ENCODE data around the gene KIAA1328. TPM values are rescaled to one million over a fixed set of nuclear protein-coding genes. Genes with fewer than 3 reads are reported as not detected.

Gene KIAA1328
- total and polyA plus RNA-seq, 4 experiments from 2014 or later, result 6.9 to 15.7 (median 12.8) TPM

GRCh38 chr18:36848609-36849008 is 19.7 kb downstream of the KIAA1328 start:
- Histone ChIP-seq H3K27me3 (ENCODE audit: insufficient read depth, low read length) (no peaks in the 10 kb centered on the region), H3K36me3 (ENCODE audit: insufficient read depth, low read length) (no peaks in the 10 kb centered on the region), H3K9me3 (ENCODE audit: control insufficient read depth in 1 of 2, low read length in 2 of 2) (no peaks in the 10 kb centered on the region), H3K4me1 (ENCODE audit: insufficient read depth, low read length) (no peaks in the 10 kb centered on the region), H3K4me3 (ENCODE audit: low read length in 2 of 2) (no peak overlapping the region), H3K27ac (ENCODE audit: low read depth, low read length) (no peak overlapping the region)
- H3K27me3 Mint-ChIP-seq, result no peaks in the 10 kb centered on the region
- peaks cover 39 to 48% of the 10 kb centered on the region in 2 donors for H3K36me3 Mint-ChIP-seq
- no peak overlapping the region for H3K27ac Mint-ChIP-seq
- CTCF ChIA-PET (ENCODE audit: partially characterized antibody), result no interaction called here
- intact Hi-C loops (cut with micrococcal nuclease), result no loop called here
- no peak for DNase-seq
- peaks cover 3 to 19% (median 10%) of the 10 kb centered on the region in 8 donors for H3K9me3 Mint-ChIP-seq
- POLR2A ChIA-PET (ENCODE audit: partially characterized antibody), result no interaction called here
- no peak overlapping the region for H3K4me3 Mint-ChIP-seq
- H3K4me1 Mint-ChIP-seq, result peaks cover 0 to 8% (median 0%) of the 10 kb centered on the region in 4 donors

DNA sequence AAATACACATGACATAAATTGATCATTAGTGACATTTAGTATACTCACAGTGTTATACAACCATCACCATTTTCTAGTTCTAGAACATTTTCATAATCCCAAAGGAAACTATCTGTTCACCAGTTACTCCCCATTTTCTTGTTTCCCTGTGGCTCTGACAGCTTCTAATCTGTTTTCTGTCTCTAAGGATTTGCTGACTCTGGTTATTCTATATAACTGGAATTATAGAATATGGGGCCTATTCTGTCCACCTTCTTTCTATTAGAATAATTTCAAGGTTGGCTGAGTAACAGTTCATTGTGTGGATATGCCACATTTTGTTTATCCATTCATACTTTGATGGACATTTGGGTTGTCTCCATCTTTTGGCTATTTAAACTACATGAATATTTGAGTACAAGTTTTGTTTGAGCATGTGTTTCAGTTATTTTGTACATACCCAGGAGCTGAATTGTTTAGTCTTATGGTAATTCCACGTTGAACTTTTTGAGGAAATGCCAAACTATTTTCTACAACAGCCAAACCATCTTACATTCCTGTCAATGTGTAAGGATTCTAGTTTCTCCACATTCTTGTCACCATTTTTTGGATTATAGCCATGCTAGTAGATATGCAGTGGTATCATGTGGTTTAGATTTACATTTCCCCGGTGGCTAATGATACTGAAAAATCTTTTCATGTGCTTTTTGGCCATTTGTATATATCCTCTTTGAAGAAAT is 20.5 kb downstream of the KIAA1328 start:
- H3K9me3 ChIP-seq (ENCODE audit: control insufficient read depth in 1 of 2, low read length in 2 of 2), result no peaks in the 10 kb centered on the region
- intact Hi-C loops (cut with micrococcal nuclease), result no loop called here
- no peak for DNase-seq
- POLR2A ChIA-PET (ENCODE audit: partially characterized antibody), result no interaction called here
- H3K36me3 ChIP-seq (ENCODE audit: insufficient read depth, low read length), result no peaks in the 10 kb centered on the region
- Mint-ChIP-seq H3K27ac (no peak overlapping the region), H3K36me3 (peaks cover 46 to 48% of the 10 kb centered on the region in 2 donors), H3K4me3 (no peak overlapping the region), H3K4me1 (peaks cover 0 to 8% (median 0%) of the 10 kb centered on the region in 4 donors), H3K27me3 (no peaks in the 10 kb centered on the region), H3K9me3 (peaks cover 3 to 19% (median 10%) of the 10 kb centered on the region in 8 donors)
- no peaks in the 10 kb centered on the region for H3K4me1 ChIP-seq (ENCODE audit: insufficient read depth, low read length)
- CTCF ChIA-PET (ENCODE audit: partially characterized antibody), result no interaction called here
- H3K27me3 ChIP-seq (ENCODE audit: insufficient read depth, low read length), result no peaks in the 10 kb centered on the region
- no peak overlapping the region for H3K27ac ChIP-seq (ENCODE audit: low read depth, low read length)
- H3K4me3 ChIP-seq (ENCODE audit: low read length in 2 of 2), result no peak overlapping the region

DNA sequence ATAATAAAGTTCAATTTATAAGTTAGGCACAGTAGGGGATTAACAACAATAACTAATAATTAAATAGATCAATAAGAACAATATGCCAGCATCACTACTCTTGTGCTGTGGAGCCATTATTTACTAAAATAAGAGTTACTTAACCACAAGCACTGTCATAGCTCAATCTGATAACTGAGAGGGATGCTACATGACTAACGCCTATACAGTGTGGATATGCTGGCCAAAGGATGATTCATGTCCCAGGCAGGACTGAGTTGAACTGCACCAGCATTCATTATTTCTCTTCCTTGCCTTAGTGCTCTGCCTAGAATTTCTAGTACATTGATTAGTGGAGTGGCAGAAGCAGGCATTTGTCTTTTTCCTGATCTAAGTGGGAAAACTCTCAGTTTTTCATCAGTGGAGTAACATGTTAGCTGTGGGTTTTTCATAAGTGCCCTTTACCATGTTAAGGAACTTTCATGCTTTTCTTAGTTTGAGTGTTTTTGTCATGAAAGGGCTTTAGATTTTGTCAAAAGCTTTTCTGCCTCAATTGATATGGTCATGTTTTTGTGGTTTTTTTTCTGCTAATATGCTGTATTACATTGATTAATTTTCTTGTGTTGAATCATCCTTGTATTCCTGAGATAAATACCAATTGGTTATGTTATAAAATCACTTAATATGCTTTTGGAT is 21.7 kb downstream of the KIAA1328 start:
- no peaks in the 10 kb centered on the region for H3K36me3 ChIP-seq (ENCODE audit: insufficient read depth, low read length)
- peaks cover 49 to 56% of the 10 kb centered on the region in 2 donors for H3K36me3 Mint-ChIP-seq
- no peaks in the 10 kb centered on the region for H3K27me3 ChIP-seq (ENCODE audit: insufficient read depth, low read length)
- no peaks in the 10 kb centered on the region for H3K27me3 Mint-ChIP-seq
- H3K9me3 ChIP-seq (ENCODE audit: control insufficient read depth in 1 of 2, low read length in 2 of 2), result no peaks in the 10 kb centered on the region
- H3K27ac Mint-ChIP-seq, result no peak overlapping the region
- H3K4me1 Mint-ChIP-seq, result peaks cover 0 to 8% (median 0%) of the 10 kb centered on the region in 4 donors
- peaks cover 5 to 19% (median 10%) of the 10 kb centered on the region in 8 donors for H3K9me3 Mint-ChIP-seq
- no peak overlapping the region for H3K27ac ChIP-seq (ENCODE audit: low read depth, low read length)
- DNase-seq, result no peak
- H3K4me3 Mint-ChIP-seq, result no peak overlapping the region
- POLR2A ChIA-PET (ENCODE audit: partially characterized antibody), result no interaction called here
- intact Hi-C loops (cut with micrococcal nuclease), result no loop called here
- CTCF ChIA-PET (ENCODE audit: partially characterized antibody), result no interaction called here
- no peak overlapping the region for H3K4me3 ChIP-seq (ENCODE audit: low read length in 2 of 2)
- H3K4me1 ChIP-seq (ENCODE audit: insufficient read depth, low read length), result no peaks in the 10 kb centered on the region

DNA sequence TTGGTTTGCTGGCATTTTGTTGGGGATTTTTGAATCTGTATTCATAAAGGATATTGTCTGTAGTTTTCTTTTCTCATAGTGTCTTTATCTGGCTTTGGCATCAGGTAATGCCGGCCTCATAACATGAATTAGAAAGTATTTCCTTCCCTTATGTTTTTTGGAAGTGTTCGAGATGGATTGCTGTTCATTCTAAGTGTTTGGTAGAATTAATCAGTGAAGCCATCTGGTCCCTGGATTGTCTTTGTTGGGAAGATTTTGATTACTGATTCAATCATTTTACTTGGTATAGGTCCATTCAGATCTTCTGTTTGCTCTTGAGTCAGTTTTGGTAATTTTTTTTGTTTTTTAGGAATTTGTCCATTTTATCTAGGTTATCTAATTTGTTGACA is 22.3 kb downstream of the KIAA1328 start:
- Histone ChIP-seq H3K4me3 (ENCODE audit: low read length in 2 of 2) (no peak overlapping the region), H3K36me3 (ENCODE audit: insufficient read depth, low read length) (no peaks in the 10 kb centered on the region), H3K27ac (ENCODE audit: low read depth, low read length) (no peak overlapping the region), H3K9me3 (ENCODE audit: control insufficient read depth in 1 of 2, low read length in 2 of 2) (no peaks in the 10 kb centered on the region), H3K4me1 (ENCODE audit: insufficient read depth, low read length) (no peaks in the 10 kb centered on the region), H3K27me3 (ENCODE audit: insufficient read depth, low read length) (no peaks in the 10 kb centered on the region)
- ChIA-PET POLR2A (ENCODE audit: partially characterized antibody) (no interaction called here), CTCF (ENCODE audit: partially characterized antibody) (no interaction called here)
- H3K4me1 Mint-ChIP-seq, result peaks cover 0 to 8% (median 1%) of the 10 kb centered on the region in 4 donors
- intact Hi-C loops (cut with micrococcal nuclease), result no loop called here
- no peak overlapping the region for H3K4me3 Mint-ChIP-seq
- H3K27ac Mint-ChIP-seq, result no peak overlapping the region
- H3K27me3 Mint-ChIP-seq, result no peaks in the 10 kb centered on the region
- H3K36me3 Mint-ChIP-seq, result peaks cover 53 to 60% of the 10 kb centered on the region in 2 donors
- H3K9me3 Mint-ChIP-seq, result peaks cover 5 to 19% (median 10%) of the 10 kb centered on the region in 8 donors
- no peak for DNase-seq

GRCh38 chr18:36856815-36857214 is 27.9 kb downstream of the KIAA1328 start:
- Mint-ChIP-seq H3K4me3 (no peak overlapping the region), H3K36me3 (peaks cover 51 to 60% of the 10 kb centered on the region in 2 donors), H3K4me1 (peaks cover 0 to 2% (median under 1%) of the 10 kb centered on the region in 4 donors), H3K9me3 (peaks cover 2 to 16% (median 7%) of the 10 kb centered on the region in 8 donors), H3K27me3 (no peaks in the 10 kb centered on the region), H3K27ac (no peak overlapping the region)
- no peaks in the 10 kb centered on the region for H3K9me3 ChIP-seq (ENCODE audit: control insufficient read depth in 1 of 2, low read length in 2 of 2)
- CTCF ChIA-PET (ENCODE audit: partially characterized antibody), result no interaction called here
- no peaks in the 10 kb centered on the region for H3K27me3 ChIP-seq (ENCODE audit: insufficient read depth, low read length)
- no peak overlapping the region for H3K27ac ChIP-seq (ENCODE audit: low read depth, low read length)
- no peak for DNase-seq
- H3K4me1 ChIP-seq (ENCODE audit: insufficient read depth, low read length), result no peaks in the 10 kb centered on the region
- intact Hi-C loops (cut with micrococcal nuclease), result no loop called here
- H3K36me3 ChIP-seq (ENCODE audit: insufficient read depth, low read length), result no peaks in the 10 kb centered on the region
- POLR2A ChIA-PET (ENCODE audit: partially characterized antibody), result no interaction called here
- H3K4me3 ChIP-seq (ENCODE audit: low read length in 2 of 2), result no peak overlapping the region

GRCh38 chr18:36862182-36862581 is 33.3 kb downstream of the KIAA1328 start:
- intact Hi-C loops (cut with micrococcal nuclease), result no loop called here
- H3K4me1 ChIP-seq (ENCODE audit: insufficient read depth, low read length), result no peaks in the 10 kb centered on the region

GRCh38 chr18:36867056-36867455 is 38.1 kb downstream of the KIAA1328 start:
- H3K27me3 ChIP-seq (ENCODE audit: insufficient read depth, low read length), result no peaks in the 10 kb centered on the region
- POLR2A ChIA-PET (ENCODE audit: partially characterized antibody), result no interaction called here
- H3K27ac ChIP-seq (ENCODE audit: low read depth, low read length), result no peak overlapping the region
- Mint-ChIP-seq H3K4me1 (peaks cover 0 to 5% (median under 1%) of the 10 kb centered on the region in 4 donors), H3K9me3 (peaks cover 0 to 3% (median 0%) of the 10 kb centered on the region in 8 donors), H3K27ac (no peak overlapping the region), H3K36me3 (peaks cover 29 to 59% of the 10 kb centered on the region in 2 donors), H3K4me3 (no peak overlapping the region), H3K27me3 (no peaks in the 10 kb centered on the region)
- intact Hi-C loops (cut with micrococcal nuclease), result no loop called here
- no peaks in the 10 kb centered on the region for H3K9me3 ChIP-seq (ENCODE audit: control insufficient read depth in 1 of 2, low read length in 2 of 2)
- no peak for DNase-seq
- no peaks in the 10 kb centered on the region for H3K36me3 ChIP-seq (ENCODE audit: insufficient read depth, low read length)
- no peak overlapping the region for H3K4me3 ChIP-seq (ENCODE audit: low read length in 2 of 2)
- CTCF ChIA-PET (ENCODE audit: partially characterized antibody), result no interaction called here
- no peaks in the 10 kb centered on the region for H3K4me1 ChIP-seq (ENCODE audit: insufficient read depth, low read length)

More at GRCh38 chr18:36862182-36862581, 33.3 kb downstream of the KIAA1328 start:
- H3K27me3 Mint-ChIP-seq, result no peaks in the 10 kb centered on the region
- H3K4me3 ChIP-seq (ENCODE audit: low read length in 2 of 2), result no peak overlapping the region
- no peaks in the 10 kb centered on the region for H3K27me3 ChIP-seq (ENCODE audit: insufficient read depth, low read length)
- no peaks in the 10 kb centered on the region for H3K36me3 ChIP-seq (ENCODE audit: insufficient read depth, low read length)
- ChIA-PET POLR2A (ENCODE audit: partially characterized antibody) (no interaction called here), CTCF (ENCODE audit: partially characterized antibody) (no interaction called here)
- no peak overlapping the region for H3K27ac ChIP-seq (ENCODE audit: low read depth, low read length)
- H3K36me3 Mint-ChIP-seq, result peaks cover 22 to 58% of the 10 kb centered on the region in 2 donors
- DNase-seq, result no peak
- peaks cover 0 to 5% (median 0%) of the 10 kb centered on the region in 4 donors for H3K4me1 Mint-ChIP-seq
- no peak overlapping the region for H3K27ac Mint-ChIP-seq
- H3K9me3 Mint-ChIP-seq, result no peaks in the 10 kb centered on the region
- no peaks in the 10 kb centered on the region for H3K9me3 ChIP-seq (ENCODE audit: control insufficient read depth in 1 of 2, low read length in 2 of 2)
- no peak overlapping the region for H3K4me3 Mint-ChIP-seq
